GM23338 (cell line): ENCODE data around the gene PTPRN2. TPM values are rescaled to one million over a fixed set of nuclear protein-coding genes. Genes with fewer than 3 reads are reported as not detected.

Source experiments
- ATAC-seq: fragments of 200-7000 bp; cut with Tn5 transposase; 3 replicates; pipeline ENCODE4 v1.9.1; 2020
- DNase-seq: peaks from one replicate; pipeline ENCODE4 v3.0.0-alpha.2; 2015; ENCODE audit warnings: low spot score
- H2AFZ ChIP-seq: fragments of 200-600 bp; sonication (generic); 2 replicates; pipeline ENCODE4 v1.8.0; 2016; ENCODE audit warnings: antibody characterized with exemption, mild to moderate bottlenecking, moderate library complexity
- H3F3A ChIP-seq: fragments of 200-600 bp; sonication (generic); replicated peaks from 2 replicates; pipeline ENCODE4 v1.8.0; 2017; ENCODE audit warnings: antibody characterized with exemption, mixed run types, low read depth
- H3K27ac ChIP-seq: fragments of 200-600 bp; sonication (generic); 2 replicates; pipeline ENCODE4 v1.6.1; 2016; ENCODE audit warnings: low read depth
- H3K27me3 ChIP-seq: fragments of 200-600 bp; sonication (generic); 2 replicates; pipeline ENCODE4 v1.8.0; 2016; ENCODE audit warnings: mild to moderate bottlenecking, mixed run types, moderate library complexity; ENCODE audit not compliant: insufficient read depth
- H3K36me3 ChIP-seq: fragments of 200-600 bp; sonication (generic); 2 replicates; pipeline ENCODE4 v1.8.0; 2016; ENCODE audit warnings: mild to moderate bottlenecking; ENCODE audit not compliant: insufficient read depth
- H3K4me1 ChIP-seq: fragments of 200-600 bp; sonication (generic); 2 replicates; pipeline ENCODE4 v1.8.0; 2016; ENCODE audit warnings: mild to moderate bottlenecking, moderate library complexity; ENCODE audit not compliant: insufficient read depth
- H3K4me2 ChIP-seq: fragments of 200-600 bp; sonication (generic); 2 replicates; pipeline ENCODE4 v1.7.1; 2017; ENCODE audit warnings: mixed run types
- H3K4me3 ChIP-seq: fragments of 200-600 bp; sonication (generic); 2 replicates; pipeline ENCODE4 v1.6.1; 2016; ENCODE audit warnings: mixed run types
- H3K79me2 ChIP-seq: fragments of 200-600 bp; sonication (generic); replicated peaks from 2 replicates; pipeline ENCODE4 v1.8.0; 2017; ENCODE audit warnings: mild to moderate bottlenecking; ENCODE audit not compliant: insufficient read depth
- H3K9me2 ChIP-seq: fragments of 200-600 bp; sonication (generic); 2 replicates; pipeline ENCODE4 v1.8.0; 2017; ENCODE audit not compliant: insufficient read depth
- H4K20me1 ChIP-seq: fragments of 200-600 bp; sonication (generic); replicated peaks from 2 replicates; pipeline ENCODE4 v1.8.0; 2017; ENCODE audit warnings: mild to moderate bottlenecking; ENCODE audit not compliant: insufficient read depth
- H3K27ac Mint-ChIP-seq: 2 replicates; pipeline ENCODE4 v1.8.0; 2020; ENCODE audit warnings: inconsistent platforms, mild to moderate bottlenecking, moderate library complexity, mixed read lengths
- H3K27me3 Mint-ChIP-seq: 3 replicates; pipeline ENCODE4 v1.8.0; 2022; ENCODE audit warnings: low read depth, mild to moderate bottlenecking, moderate library complexity, mixed read lengths, inconsistent platforms; ENCODE audit not compliant: insufficient read depth, poor library complexity
- H3K36me3 Mint-ChIP-seq: 3 replicates; pipeline ENCODE4 v1.8.0; 2021; ENCODE audit warnings: low read depth, mild to moderate bottlenecking, inconsistent platforms, moderate library complexity, mixed read lengths
- H3K4me1 Mint-ChIP-seq: 3 replicates; pipeline ENCODE4 v1.8.0; 2020; ENCODE audit warnings: mild to moderate bottlenecking, inconsistent platforms, mixed read lengths
- H3K4me3 Mint-ChIP-seq: 3 replicates; pipeline ENCODE4 v1.8.0; 2021; ENCODE audit warnings: moderate library complexity, mild to moderate bottlenecking, inconsistent platforms, mixed read lengths
- H3K9me3 Mint-ChIP-seq: 3 replicates; pipeline ENCODE4 v1.8.0; 2020; ENCODE audit warnings: moderate library complexity, mild to moderate bottlenecking, inconsistent platforms, mixed read lengths
- EZH2 ChIP-seq: fragments of 200-600 bp; sonication (generic); IDR thresholded peaks from one replicate; pipeline ENCODE4 v1.8.0; 2017; ENCODE audit warnings: antibody characterized with exemption, mild to moderate bottlenecking, low read depth; ENCODE audit not compliant: unreplicated experiment
- EZH2phosphoT487 ChIP-seq: fragments of 200-600 bp; sonication (generic); IDR thresholded peaks from one replicate; pipeline ENCODE4 v1.8.1; 2018; ENCODE audit warnings: antibody characterized with exemption; ENCODE audit not compliant: unreplicated experiment
- ZNF331 ChIP-seq: fragments of 250-450 bp; sonication (Bioruptor Pico); IDR thresholded peaks from 2 replicates; pipeline ENCODE4 v1.5.0; 2020; ENCODE audit warnings: low read depth, mild to moderate bottlenecking, moderate library complexity
- polyA plus RNA-seq: library from polyadenylated mRNA; unstranded; fragments of >200 nt; fragmentation: Nextera tagmentation; extraction: Ambion mirVana; gene quantifications from 2 replicates; pipeline ENCODE4 v1.2.1, GENCODE V29; 2016
- total RNA-seq: library from RNA; depleted of rRNA; stranded (reverse); fragments of >200 nt; shearing (Covaris generic); gene quantifications from 2 replicates; pipeline ENCODE4 v1.2.3, GENCODE V29; 2014
- TF ChIP-seq, protein P1 (sequence below): fragments of 250-450 bp; sonication (Bioruptor Pico); IDR thresholded peaks from 2 replicates; pipeline ENCODE4 v1.5.0; 2020; ENCODE audit warnings: mild to moderate bottlenecking, moderate library complexity
- TF ChIP-seq, protein P2 (sequence below), 2 experiments: fragments of 200-600 bp in 1 of 2; sonication (generic) in 1 of 2; conservative IDR thresholded peaks; 2 replicates each; pipeline versions ENCODE4 v1.5.1 to v1.6.1; 2016 to 2017; ENCODE audit warnings: antibody characterized with exemption in 2 of 2, low read depth in 2 of 2, mild to moderate bottlenecking in 2 of 2, moderate library complexity in 1 of 2
- TF ChIP-seq, protein P3 (sequence below): IDR thresholded peaks from one replicate; pipeline ENCODE4 v1.6.1; 2018; ENCODE audit warnings: antibody characterized with exemption; ENCODE audit not compliant: unreplicated experiment
- TF ChIP-seq, protein P4 (sequence below): IDR thresholded peaks from 2 replicates; pipeline ENCODE4 v1.6.1; 2016; ENCODE audit warnings: antibody characterized with exemption

Gene PTPRN2
- total and polyA plus RNA-seq, 2 experiments from 2014 or later: 0.87 to 4.0 TPM

DNA sequence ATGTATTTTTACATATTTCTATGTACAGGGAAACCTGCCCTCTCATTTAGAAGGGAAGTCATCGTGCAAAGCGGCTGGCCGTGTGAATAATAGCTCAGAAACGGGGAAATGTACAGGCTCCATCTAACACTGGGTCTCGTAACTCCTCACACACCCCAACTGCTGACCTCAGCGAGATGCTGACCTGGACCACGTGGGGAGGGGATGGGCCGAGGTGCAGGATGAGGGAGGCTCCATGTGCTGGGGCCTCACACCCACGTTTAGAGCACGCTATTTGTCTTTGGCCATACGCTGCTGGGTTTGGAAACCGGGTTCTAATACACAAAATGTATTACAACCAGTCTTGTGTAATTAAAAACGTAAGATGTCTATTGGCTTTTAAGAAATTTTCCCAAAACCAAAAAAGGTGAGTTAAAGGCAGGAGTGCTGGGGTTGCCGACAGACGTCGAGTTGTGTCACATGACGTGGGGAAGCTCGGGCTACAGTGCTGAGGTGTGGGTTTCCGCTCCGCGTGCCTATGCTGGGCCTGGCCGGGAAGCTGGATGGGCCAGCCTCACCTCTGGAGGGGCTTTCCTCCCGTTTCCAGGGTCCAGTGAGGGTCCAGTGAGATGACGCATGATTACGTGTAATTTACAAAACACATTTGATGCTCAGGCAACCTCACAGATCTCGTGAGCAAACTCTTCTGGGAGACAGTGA is 1035.2 kb downstream of the PTPRN2 start (continued):
- TF ChIP-seq, protein P1, sequence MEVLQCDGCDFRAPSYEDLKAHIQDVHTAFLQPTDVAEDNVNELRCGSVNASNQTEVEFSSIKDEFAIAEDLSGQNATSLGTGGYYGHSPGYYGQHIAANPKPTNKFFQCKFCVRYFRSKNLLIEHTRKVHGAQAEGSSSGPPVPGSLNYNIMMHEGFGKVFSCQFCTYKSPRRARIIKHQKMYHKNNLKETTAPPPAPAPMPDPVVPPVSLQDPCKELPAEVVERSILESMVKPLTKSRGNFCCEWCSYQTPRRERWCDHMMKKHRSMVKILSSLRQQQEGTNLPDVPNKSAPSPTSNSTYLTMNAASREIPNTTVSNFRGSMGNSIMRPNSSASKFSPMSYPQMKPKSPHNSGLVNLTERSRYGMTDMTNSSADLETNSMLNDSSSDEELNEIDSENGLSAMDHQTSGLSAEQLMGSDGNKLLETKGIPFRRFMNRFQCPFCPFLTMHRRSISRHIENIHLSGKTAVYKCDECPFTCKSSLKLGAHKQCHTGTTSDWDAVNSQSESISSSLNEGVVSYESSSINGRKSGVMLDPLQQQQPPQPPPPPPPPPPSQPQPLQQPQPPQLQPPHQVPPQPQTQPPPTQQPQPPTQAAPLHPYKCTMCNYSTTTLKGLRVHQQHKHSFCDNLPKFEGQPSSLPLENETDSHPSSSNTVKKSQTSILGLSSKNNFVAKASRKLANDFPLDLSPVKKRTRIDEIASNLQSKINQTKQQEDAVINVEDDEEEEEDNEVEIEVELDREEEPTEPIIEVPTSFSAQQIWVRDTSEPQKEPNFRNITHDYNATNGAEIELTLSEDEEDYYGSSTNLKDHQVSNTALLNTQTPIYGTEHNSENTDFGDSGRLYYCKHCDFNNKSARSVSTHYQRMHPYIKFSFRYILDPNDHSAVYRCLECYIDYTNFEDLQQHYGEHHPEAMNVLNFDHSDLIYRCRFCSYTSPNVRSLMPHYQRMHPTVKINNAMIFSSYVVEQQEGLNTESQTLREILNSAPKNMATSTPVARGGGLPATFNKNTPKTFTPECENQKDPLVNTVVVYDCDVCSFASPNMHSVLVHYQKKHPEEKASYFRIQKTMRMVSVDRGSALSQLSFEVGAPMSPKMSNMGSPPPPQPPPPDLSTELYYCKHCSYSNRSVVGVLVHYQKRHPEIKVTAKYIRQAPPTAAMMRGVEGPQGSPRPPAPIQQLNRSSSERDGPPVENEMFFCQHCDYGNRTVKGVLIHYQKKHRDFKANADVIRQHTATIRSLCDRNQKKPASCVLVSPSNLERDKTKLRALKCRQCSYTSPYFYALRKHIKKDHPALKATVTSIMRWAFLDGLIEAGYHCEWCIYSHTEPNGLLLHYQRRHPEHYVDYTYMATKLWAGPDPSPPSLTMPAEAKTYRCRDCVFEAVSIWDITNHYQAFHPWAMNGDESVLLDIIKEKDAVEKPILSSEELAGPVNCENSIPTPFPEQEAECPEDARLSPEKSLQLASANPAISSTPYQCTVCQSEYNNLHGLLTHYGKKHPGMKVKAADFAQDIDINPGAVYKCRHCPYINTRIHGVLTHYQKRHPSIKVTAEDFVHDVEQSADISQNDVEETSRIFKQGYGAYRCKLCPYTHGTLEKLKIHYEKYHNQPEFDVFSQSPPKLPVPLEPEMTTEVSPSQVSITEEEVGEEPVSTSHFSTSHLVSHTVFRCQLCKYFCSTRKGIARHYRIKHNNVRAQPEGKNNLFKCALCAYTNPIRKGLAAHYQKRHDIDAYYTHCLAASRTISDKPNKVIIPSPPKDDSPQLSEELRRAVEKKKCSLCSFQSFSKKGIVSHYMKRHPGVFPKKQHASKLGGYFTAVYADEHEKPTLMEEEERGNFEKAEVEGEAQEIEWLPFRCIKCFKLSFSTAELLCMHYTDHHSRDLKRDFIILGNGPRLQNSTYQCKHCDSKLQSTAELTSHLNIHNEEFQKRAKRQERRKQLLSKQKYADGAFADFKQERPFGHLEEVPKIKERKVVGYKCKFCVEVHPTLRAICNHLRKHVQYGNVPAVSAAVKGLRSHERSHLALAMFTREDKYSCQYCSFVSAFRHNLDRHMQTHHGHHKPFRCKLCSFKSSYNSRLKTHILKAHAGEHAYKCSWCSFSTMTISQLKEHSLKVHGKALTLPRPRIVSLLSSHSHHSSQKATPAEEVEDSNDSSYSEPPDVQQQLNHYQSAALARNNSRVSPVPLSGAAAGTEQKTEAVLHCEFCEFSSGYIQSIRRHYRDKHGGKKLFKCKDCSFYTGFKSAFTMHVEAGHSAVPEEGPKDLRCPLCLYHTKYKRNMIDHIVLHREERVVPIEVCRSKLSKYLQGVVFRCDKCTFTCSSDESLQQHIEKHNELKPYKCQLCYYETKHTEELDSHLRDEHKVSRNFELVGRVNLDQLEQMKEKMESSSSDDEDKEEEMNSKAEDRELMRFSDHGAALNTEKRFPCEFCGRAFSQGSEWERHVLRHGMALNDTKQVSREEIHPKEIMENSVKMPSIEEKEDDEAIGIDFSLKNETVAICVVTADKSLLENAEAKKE (CRISPR knock-in tag): no peak
- TF ChIP-seq, protein P2, sequence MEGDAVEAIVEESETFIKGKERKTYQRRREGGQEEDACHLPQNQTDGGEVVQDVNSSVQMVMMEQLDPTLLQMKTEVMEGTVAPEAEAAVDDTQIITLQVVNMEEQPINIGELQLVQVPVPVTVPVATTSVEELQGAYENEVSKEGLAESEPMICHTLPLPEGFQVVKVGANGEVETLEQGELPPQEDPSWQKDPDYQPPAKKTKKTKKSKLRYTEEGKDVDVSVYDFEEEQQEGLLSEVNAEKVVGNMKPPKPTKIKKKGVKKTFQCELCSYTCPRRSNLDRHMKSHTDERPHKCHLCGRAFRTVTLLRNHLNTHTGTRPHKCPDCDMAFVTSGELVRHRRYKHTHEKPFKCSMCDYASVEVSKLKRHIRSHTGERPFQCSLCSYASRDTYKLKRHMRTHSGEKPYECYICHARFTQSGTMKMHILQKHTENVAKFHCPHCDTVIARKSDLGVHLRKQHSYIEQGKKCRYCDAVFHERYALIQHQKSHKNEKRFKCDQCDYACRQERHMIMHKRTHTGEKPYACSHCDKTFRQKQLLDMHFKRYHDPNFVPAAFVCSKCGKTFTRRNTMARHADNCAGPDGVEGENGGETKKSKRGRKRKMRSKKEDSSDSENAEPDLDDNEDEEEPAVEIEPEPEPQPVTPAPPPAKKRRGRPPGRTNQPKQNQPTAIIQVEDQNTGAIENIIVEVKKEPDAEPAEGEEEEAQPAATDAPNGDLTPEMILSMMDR (conservative IDR thresholded peaks at IDR 0.05; ENCODE audit: low read depth in 2 of 2): no peak

DNA sequence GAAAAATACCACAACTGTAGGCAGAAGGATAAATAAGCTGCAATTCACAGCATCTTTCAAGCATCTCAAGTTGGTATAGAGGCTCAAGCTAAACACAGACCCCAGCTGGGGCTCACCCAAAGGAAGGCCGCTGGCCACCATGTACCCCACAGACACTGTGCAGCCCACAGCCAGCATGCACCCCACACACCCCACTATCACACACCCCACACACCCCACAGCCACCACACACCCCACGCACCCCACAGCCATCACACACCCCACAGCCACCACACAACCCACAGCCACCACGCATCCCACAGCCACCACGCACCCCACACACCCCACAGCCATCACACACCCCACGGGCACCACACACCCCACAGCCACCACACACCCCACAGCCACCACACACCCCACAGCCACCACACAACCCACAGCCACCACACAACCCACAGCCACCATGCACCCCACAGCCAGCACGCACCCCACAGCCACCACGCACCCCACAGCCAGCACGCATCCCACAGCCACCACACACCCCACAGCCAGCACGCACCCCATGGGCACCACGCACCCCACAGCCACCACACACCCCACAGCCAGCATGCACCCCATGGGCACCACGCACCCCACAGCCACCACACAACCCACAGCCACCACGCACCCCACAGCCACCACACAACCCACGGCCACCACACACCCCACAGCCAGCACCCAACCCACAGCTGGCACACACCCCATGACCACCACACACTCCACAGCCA is 1036.1 kb downstream of the PTPRN2 start:
- Histone ChIP-seq H3K4me1 (no peaks in the 10 kb centered on the region), H3K79me2 (no peaks in the 10 kb centered on the region), H3K4me3 (no peak overlapping the region), H3K27ac (no peak overlapping the region), H3K36me3 (no peaks in the 10 kb centered on the region), H3K27me3 (no peaks in the 10 kb centered on the region), H4K20me1 (no peaks in the 10 kb centered on the region), H2AFZ (no peak overlapping the region), H3F3A (peaks cover 6% of the 10 kb centered on the region), H3K9me2 (no peaks in the 10 kb centered on the region), H3K4me2 (no peak overlapping the region)
- DNase-seq (no peak), ATAC-seq (no peak)
- peaks cover 70% of the 10 kb centered on the region for H3K9me3 Mint-ChIP-seq
- H3K4me3 Mint-ChIP-seq: no peak overlapping the region
- H3K27me3 Mint-ChIP-seq: peaks cover 7% of the 10 kb centered on the region
- no peak overlapping the region for H3K27ac Mint-ChIP-seq
- H3K4me1 Mint-ChIP-seq: no peaks in the 10 kb centered on the region
- peaks cover 48% of the 10 kb centered on the region for H3K36me3 Mint-ChIP-seq
- no peak for TF ChIP-seq ZNF331 (CRISPR knock-in tag)
- TF ChIP-seq, protein P3, sequence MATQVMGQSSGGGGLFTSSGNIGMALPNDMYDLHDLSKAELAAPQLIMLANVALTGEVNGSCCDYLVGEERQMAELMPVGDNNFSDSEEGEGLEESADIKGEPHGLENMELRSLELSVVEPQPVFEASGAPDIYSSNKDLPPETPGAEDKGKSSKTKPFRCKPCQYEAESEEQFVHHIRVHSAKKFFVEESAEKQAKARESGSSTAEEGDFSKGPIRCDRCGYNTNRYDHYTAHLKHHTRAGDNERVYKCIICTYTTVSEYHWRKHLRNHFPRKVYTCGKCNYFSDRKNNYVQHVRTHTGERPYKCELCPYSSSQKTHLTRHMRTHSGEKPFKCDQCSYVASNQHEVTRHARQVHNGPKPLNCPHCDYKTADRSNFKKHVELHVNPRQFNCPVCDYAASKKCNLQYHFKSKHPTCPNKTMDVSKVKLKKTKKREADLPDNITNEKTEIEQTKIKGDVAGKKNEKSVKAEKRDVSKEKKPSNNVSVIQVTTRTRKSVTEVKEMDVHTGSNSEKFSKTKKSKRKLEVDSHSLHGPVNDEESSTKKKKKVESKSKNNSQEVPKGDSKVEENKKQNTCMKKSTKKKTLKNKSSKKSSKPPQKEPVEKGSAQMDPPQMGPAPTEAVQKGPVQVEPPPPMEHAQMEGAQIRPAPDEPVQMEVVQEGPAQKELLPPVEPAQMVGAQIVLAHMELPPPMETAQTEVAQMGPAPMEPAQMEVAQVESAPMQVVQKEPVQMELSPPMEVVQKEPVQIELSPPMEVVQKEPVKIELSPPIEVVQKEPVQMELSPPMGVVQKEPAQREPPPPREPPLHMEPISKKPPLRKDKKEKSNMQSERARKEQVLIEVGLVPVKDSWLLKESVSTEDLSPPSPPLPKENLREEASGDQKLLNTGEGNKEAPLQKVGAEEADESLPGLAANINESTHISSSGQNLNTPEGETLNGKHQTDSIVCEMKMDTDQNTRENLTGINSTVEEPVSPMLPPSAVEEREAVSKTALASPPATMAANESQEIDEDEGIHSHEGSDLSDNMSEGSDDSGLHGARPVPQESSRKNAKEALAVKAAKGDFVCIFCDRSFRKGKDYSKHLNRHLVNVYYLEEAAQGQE: no peak
- TF ChIP-seq, protein P4, sequence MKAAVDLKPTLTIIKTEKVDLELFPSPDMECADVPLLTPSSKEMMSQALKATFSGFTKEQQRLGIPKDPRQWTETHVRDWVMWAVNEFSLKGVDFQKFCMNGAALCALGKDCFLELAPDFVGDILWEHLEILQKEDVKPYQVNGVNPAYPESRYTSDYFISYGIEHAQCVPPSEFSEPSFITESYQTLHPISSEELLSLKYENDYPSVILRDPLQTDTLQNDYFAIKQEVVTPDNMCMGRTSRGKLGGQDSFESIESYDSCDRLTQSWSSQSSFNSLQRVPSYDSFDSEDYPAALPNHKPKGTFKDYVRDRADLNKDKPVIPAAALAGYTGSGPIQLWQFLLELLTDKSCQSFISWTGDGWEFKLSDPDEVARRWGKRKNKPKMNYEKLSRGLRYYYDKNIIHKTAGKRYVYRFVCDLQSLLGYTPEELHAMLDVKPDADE: no peak
- TF ChIP-seq EZH2: no peak
- no peak for TF ChIP-seq EZH2phosphoT487
